Neural cell (in vitro differentiated cells): ENCODE results near the gene MECP2.

Source experiments
- EP300 ChIP-seq: fragments of 450-650 bp; conservative IDR thresholded peaks from 2 replicates; pipeline ENCODE4 v1.6.1; 2014; ENCODE audit warnings: antibody characterized with exemption, mild to moderate bottlenecking, moderate library complexity; ENCODE audit not compliant: poor library complexity, severe bottlenecking
- EZH2 ChIP-seq: fragments of 200-600, 300-800 bp; shearing (Covaris generic), sonication (generic); IDR thresholded peaks from 2 replicates; pipeline ENCODE4 v1.6.1; 2014; ENCODE audit warnings: antibody characterized with exemption, low read length, borderline replicate concordance, mild to moderate bottlenecking; ENCODE audit not compliant: insufficient read depth, poor library complexity, severe bottlenecking
- MXI1 ChIP-seq: fragments of 450-650 bp; conservative IDR thresholded peaks from 2 replicates; pipeline ENCODE4 v1.6.1; 2014; ENCODE audit warnings: antibody characterized with exemption, mild to moderate bottlenecking; ENCODE audit not compliant: poor library complexity, severe bottlenecking
- POLR2AphosphoS5 ChIP-seq: IDR thresholded peaks from 2 replicates; pipeline ENCODE4 v1.6.1; 2012
- RAD21 ChIP-seq: fragments of 450-650 bp; conservative IDR thresholded peaks from 2 replicates; pipeline ENCODE4 v1.6.1; 2014; ENCODE audit warnings: antibody characterized with exemption, mild to moderate bottlenecking, moderate library complexity
- SMC3 ChIP-seq: fragments of 450-650 bp; conservative IDR thresholded peaks from 2 replicates; pipeline ENCODE4 v1.6.1; 2014; ENCODE audit warnings: antibody characterized with exemption, mild to moderate bottlenecking, moderate library complexity; ENCODE audit not compliant: poor library complexity
- TAF1 ChIP-seq: IDR thresholded peaks from 2 replicates; pipeline ENCODE4 v1.6.1; 2012; ENCODE audit warnings: low read depth
- TF ChIP-seq, protein P1 (sequence below): fragments of 450-650 bp; IDR thresholded peaks from 2 replicates; pipeline ENCODE4 v1.5.1; 2014; ENCODE audit warnings: antibody characterized with exemption, mild to moderate bottlenecking, moderate library complexity; ENCODE audit not compliant: poor library complexity, severe bottlenecking
- TF ChIP-seq, protein P2 (sequence below): IDR thresholded peaks from 2 replicates; pipeline ENCODE4 v1.6.1; 2012; ENCODE audit warnings: borderline replicate concordance

DNA sequence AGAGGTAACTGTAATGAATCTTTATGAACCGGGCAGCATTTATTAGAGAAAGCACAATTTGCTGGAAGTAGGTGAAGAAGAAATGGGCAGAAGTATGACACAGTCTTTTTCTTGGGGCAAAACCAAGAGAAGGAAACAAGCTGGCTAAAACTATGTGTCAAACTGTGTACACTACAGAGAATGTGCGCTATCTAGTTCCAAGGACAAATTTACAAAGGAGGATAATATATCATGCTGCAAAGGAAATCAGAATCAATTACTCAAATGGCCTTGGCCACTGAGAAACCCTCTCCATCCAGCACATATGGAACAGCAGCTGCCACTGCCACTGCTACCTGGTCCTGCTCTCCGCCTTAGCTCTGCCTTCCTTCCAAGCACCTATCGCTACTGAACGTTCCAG is 17.1 kb upstream of the MECP2 start:
- TF ChIP-seq EZH2 = no peak
- TF ChIP-seq, protein P1, sequence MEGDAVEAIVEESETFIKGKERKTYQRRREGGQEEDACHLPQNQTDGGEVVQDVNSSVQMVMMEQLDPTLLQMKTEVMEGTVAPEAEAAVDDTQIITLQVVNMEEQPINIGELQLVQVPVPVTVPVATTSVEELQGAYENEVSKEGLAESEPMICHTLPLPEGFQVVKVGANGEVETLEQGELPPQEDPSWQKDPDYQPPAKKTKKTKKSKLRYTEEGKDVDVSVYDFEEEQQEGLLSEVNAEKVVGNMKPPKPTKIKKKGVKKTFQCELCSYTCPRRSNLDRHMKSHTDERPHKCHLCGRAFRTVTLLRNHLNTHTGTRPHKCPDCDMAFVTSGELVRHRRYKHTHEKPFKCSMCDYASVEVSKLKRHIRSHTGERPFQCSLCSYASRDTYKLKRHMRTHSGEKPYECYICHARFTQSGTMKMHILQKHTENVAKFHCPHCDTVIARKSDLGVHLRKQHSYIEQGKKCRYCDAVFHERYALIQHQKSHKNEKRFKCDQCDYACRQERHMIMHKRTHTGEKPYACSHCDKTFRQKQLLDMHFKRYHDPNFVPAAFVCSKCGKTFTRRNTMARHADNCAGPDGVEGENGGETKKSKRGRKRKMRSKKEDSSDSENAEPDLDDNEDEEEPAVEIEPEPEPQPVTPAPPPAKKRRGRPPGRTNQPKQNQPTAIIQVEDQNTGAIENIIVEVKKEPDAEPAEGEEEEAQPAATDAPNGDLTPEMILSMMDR = no peak
- no peak for TF ChIP-seq MXI1
- TF ChIP-seq RAD21 = no peak
- TF ChIP-seq EP300 = no peak
- TF ChIP-seq POLR2AphosphoS5 = no peak
- TF ChIP-seq, protein P2, sequence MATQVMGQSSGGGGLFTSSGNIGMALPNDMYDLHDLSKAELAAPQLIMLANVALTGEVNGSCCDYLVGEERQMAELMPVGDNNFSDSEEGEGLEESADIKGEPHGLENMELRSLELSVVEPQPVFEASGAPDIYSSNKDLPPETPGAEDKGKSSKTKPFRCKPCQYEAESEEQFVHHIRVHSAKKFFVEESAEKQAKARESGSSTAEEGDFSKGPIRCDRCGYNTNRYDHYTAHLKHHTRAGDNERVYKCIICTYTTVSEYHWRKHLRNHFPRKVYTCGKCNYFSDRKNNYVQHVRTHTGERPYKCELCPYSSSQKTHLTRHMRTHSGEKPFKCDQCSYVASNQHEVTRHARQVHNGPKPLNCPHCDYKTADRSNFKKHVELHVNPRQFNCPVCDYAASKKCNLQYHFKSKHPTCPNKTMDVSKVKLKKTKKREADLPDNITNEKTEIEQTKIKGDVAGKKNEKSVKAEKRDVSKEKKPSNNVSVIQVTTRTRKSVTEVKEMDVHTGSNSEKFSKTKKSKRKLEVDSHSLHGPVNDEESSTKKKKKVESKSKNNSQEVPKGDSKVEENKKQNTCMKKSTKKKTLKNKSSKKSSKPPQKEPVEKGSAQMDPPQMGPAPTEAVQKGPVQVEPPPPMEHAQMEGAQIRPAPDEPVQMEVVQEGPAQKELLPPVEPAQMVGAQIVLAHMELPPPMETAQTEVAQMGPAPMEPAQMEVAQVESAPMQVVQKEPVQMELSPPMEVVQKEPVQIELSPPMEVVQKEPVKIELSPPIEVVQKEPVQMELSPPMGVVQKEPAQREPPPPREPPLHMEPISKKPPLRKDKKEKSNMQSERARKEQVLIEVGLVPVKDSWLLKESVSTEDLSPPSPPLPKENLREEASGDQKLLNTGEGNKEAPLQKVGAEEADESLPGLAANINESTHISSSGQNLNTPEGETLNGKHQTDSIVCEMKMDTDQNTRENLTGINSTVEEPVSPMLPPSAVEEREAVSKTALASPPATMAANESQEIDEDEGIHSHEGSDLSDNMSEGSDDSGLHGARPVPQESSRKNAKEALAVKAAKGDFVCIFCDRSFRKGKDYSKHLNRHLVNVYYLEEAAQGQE = no peak
- no peak for TF ChIP-seq TAF1
- no peak for TF ChIP-seq SMC3
